ENCODE data around the gene PTGES2.

The PTGES2 gene

GRCh38 chr9:128102861-128103588, 24.5 kb downstream of the PTGES2 start:
- DNase-seq = no peak

GRCh38 chr9:128102196-128102595, 25.3 kb downstream of the PTGES2 start:
- DNase-seq = no peak

- no peak for DNase-seq
Observed at GRCh38 chr9:128101690-128102089, 25.8 kb downstream of the PTGES2 start.

- DNase-seq = no peak
Observed at GRCh38 chr9:128101231-128101661, 26.3 kb downstream of the PTGES2 start.

- DNase-seq = no peak
Observed at GRCh38 chr9:128100581-128100980, 26.9 kb downstream of the PTGES2 start.

GRCh38 chr9:128099932-128100491, 27.5 kb downstream of the PTGES2 start:
- DNase-seq = no peak

GRCh38 chr9:128099231-128099931, 28.1 kb downstream of the PTGES2 start:
- no peak for DNase-seq

- peak; percentile 90 for DNase-seq
Observed at GRCh38 chr9:128098297-128099230, 29.0 kb downstream of the PTGES2 start.

GRCh38 chr9:128097543-128098296, 29.8 kb downstream of the PTGES2 start:
- DNase-seq = no peak

- DNase-seq = no peak
Observed at GRCh38 chr9:128096616-128097536, 30.7 kb downstream of the PTGES2 start.

GRCh38 chr9:128094950-128095544, 32.5 kb downstream of the PTGES2 start:
- DNase-seq = peak; percentile 58

- DNase-seq = peak; percentile 92
Observed at GRCh38 chr9:128094166-128094949, 33.2 kb downstream of the PTGES2 start.

- no peak for DNase-seq
Observed at GRCh38 chr9:128093011-128093410, 34.5 kb downstream of the PTGES2 start.

- DNase-seq = no peak
Observed at GRCh38 chr9:128092199-128092977, 35.1 kb downstream of the PTGES2 start.

- no peak for DNase-seq
Observed at GRCh38 chr9:128091571-128091970, 36.0 kb downstream of the PTGES2 start.

- no peak for DNase-seq
Observed at GRCh38 chr9:128091144-128091543, 36.4 kb downstream of the PTGES2 start.

- no peak for DNase-seq
Observed at GRCh38 chr9:128089299-128089698, 38.2 kb downstream of the PTGES2 start.

GRCh38 chr9:128088253-128088945, 39.1 kb downstream of the PTGES2 start:
- peak; percentile 51 for DNase-seq
